DND-41 (cell line): ENCODE results near the gene SLC24A3.

Experiments
- ATAC-seq: fragments of 200-7000 bp; cut with Tn5 transposase; 3 replicates; pipeline ENCODE4 v1.9.1; 2021; ENCODE audit warnings: low read depth; ENCODE audit not compliant: insufficient read depth
- DNase-seq: peaks from one replicate; pipeline ENCODE4 v3.0.0-alpha.2; 2020
- H2AFZ ChIP-seq: 2 replicates; pipeline ENCODE4 v1.6.0; 2012; ENCODE audit warnings: low read depth, low read length
- H3K27ac ChIP-seq: 2 replicates; pipeline ENCODE4 v1.5.1; 2012; ENCODE audit warnings: low read length, inconsistent platforms
- H3K27me3 ChIP-seq: fragments of 200-600 bp; sonication (generic); 2 replicates; pipeline ENCODE4 v1.6.0; 2012; ENCODE audit warnings: low read length, mild to moderate bottlenecking, inconsistent platforms; ENCODE audit not compliant: insufficient read depth, poor library complexity
- H3K36me3 ChIP-seq: 2 replicates; pipeline ENCODE4 v1.5.1; 2012; ENCODE audit warnings: low read length, inconsistent platforms; ENCODE audit not compliant: insufficient read depth
- H3K4me1 ChIP-seq: 2 replicates; pipeline ENCODE4 v1.5.1; 2012; ENCODE audit warnings: mild to moderate bottlenecking, low read length; ENCODE audit not compliant: insufficient read depth
- H3K4me2 ChIP-seq: 2 replicates; pipeline ENCODE4 v1.6.0; 2012; ENCODE audit warnings: mild to moderate bottlenecking, moderate library complexity, low read length, inconsistent platforms; ENCODE audit not compliant: insufficient read depth
- H3K4me3 ChIP-seq, 2 experiments: fragments of 200-600 bp in 1 of 2; shearing (Covaris generic) in 1 of 2; 2 replicates each; pipeline ENCODE4 v1.5.1; 2012 to 2016; ENCODE audit warnings: inconsistent platforms in 2 of 2, low read length in 2 of 2, mild to moderate bottlenecking in 2 of 2, low read depth in 1 of 2, moderate library complexity in 1 of 2
- H3K79me2 ChIP-seq: 2 replicates; pipeline ENCODE4 v1.6.0; 2012; ENCODE audit warnings: low read length, inconsistent platforms; ENCODE audit not compliant: insufficient read depth
- H3K9ac ChIP-seq: 2 replicates; pipeline ENCODE4 v1.6.0; 2012; ENCODE audit warnings: low read depth, mild to moderate bottlenecking, inconsistent platforms, low read length, moderate library complexity
- H3K9me3 ChIP-seq: 2 replicates; pipeline ENCODE4 v1.5.1; 2012; ENCODE audit warnings: low read length, moderate library complexity, mild to moderate bottlenecking, inconsistent platforms; ENCODE audit not compliant: insufficient read depth, severe bottlenecking
- H4K20me1 ChIP-seq: 2 replicates; pipeline ENCODE4 v1.6.0; 2012; ENCODE audit warnings: low read length; ENCODE audit not compliant: insufficient read depth
- EZH2 ChIP-seq: IDR thresholded peaks from 3 replicates; pipeline ENCODE4 v1.6.1; 2012; ENCODE audit warnings: borderline replicate concordance, low read depth, mild to moderate bottlenecking, moderate library complexity, low read length, inconsistent platforms; ENCODE audit not compliant: severe bottlenecking
- TF ChIP-seq, protein P1 (sequence below): IDR thresholded peaks from 2 replicates; pipeline ENCODE4 v1.5.1; 2012; ENCODE audit warnings: borderline replicate concordance, low read length, moderate library complexity, mild to moderate bottlenecking; ENCODE audit not compliant: poor library complexity, severe bottlenecking; ENCODE audit errors: extremely low read depth

SLC24A3 gene

DNA sequence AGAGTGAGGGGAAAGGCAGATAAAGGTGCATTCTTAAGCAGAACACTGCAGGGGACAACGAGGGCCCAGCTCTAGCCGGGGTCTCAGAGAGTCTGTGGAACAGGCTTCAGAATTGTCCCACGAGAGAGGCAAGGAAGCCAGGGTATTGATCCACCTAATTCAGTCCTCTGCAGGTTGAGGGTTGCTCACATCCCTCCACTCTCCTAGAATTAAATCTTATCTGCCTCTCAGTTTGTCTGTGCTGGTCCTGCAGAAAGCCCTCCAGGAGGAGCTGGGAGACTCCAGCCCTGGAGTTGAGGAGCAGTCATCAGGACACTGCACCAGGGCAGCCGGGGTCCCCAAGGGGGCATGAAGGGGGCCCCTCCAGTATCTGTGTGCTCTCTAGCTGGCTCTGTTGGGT is 39.1 kb downstream of the SLC24A3 start:
- no peaks in the 10 kb centered on the region for H3K27me3 ChIP-seq
- ATAC-seq (no peak), DNase-seq (no peak)
- H3K9me3 ChIP-seq, result no peaks in the 10 kb centered on the region
- H3K79me2 ChIP-seq, result no peaks in the 10 kb centered on the region
- no peak overlapping the region for H2AFZ ChIP-seq
- no peak overlapping the region for H3K9ac ChIP-seq
- no peak overlapping the region for H3K4me2 ChIP-seq
- H3K4me1 ChIP-seq, result no peaks in the 10 kb centered on the region
- H4K20me1 ChIP-seq, result no peaks in the 10 kb centered on the region
- H3K36me3 ChIP-seq, result no peaks in the 10 kb centered on the region
- no peak overlapping the region for H3K4me3 ChIP-seq
- TF ChIP-seq EZH2, result no peak
- TF ChIP-seq, protein P1, sequence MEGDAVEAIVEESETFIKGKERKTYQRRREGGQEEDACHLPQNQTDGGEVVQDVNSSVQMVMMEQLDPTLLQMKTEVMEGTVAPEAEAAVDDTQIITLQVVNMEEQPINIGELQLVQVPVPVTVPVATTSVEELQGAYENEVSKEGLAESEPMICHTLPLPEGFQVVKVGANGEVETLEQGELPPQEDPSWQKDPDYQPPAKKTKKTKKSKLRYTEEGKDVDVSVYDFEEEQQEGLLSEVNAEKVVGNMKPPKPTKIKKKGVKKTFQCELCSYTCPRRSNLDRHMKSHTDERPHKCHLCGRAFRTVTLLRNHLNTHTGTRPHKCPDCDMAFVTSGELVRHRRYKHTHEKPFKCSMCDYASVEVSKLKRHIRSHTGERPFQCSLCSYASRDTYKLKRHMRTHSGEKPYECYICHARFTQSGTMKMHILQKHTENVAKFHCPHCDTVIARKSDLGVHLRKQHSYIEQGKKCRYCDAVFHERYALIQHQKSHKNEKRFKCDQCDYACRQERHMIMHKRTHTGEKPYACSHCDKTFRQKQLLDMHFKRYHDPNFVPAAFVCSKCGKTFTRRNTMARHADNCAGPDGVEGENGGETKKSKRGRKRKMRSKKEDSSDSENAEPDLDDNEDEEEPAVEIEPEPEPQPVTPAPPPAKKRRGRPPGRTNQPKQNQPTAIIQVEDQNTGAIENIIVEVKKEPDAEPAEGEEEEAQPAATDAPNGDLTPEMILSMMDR, result no peak
- H3K27ac ChIP-seq, result no peak overlapping the region

DNA sequence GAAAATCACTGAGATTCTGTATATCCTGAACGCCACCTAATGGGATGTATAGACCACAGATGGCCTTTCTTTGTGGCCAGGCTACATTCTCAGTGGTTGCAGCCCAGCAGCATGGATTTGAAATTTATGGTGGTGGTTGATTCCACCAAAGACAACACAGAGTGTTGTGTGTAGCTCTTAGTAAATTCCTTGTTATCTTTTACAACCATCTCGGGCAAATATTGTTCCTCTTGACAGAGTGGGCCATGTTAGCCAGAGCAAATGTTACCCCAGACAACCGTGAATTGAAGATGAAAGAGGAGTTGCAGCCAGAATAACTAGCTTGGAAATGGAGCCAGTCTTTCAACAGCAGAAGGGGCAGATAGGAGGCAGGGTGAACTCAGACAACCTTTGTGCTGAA is 39.5 kb downstream of the SLC24A3 start:
- DNase-seq (no peak), ATAC-seq (no peak)
- Histone ChIP-seq H2AFZ (no peak overlapping the region), H3K9me3 (no peaks in the 10 kb centered on the region), H3K4me1 (no peaks in the 10 kb centered on the region), H3K9ac (no peak overlapping the region), H3K27me3 (no peaks in the 10 kb centered on the region), H3K4me3 (no peak overlapping the region), H3K27ac (no peak overlapping the region), H3K4me2 (no peak overlapping the region), H3K79me2 (no peaks in the 10 kb centered on the region), H4K20me1 (no peaks in the 10 kb centered on the region), H3K36me3 (no peaks in the 10 kb centered on the region)
- TF ChIP-seq EZH2, result no peak
- TF ChIP-seq, protein P1, result no peak

DNA sequence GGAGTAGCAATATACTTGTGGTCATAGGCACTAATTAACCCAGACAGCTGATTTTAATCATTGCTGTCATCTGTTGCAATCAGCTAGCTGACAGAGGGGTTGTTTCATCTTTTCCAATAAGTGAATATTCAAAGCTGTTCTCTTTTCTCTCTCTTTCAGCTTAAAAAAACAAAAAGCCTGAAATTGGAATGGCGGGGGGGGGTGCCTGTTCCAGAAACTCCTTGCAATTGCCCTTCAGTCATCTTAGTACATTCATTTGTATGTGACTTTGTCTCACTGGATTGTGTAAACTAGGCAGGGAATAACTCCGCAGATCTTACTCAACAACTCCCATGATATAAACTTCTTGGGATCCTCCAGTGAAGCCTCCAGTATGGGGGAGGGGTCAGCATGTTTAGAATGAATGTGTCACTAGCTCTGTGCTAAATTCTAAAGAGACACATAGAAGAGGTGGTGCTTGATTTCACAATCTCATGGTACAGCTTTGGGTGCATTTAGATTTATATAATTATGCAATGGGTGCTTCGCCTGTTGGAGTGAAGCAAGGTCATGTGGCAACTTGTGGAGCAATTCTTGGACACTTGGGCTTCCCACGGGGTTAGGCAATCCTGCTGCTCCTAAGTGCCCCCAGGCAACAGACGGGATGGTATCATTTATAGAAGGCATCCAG is 40.1 kb downstream of the SLC24A3 start:
- Histone ChIP-seq H3K27me3 (no peaks in the 10 kb centered on the region), H3K79me2 (no peaks in the 10 kb centered on the region), H3K4me2 (no peak overlapping the region), H3K27ac (no peak overlapping the region), H3K4me1 (no peaks in the 10 kb centered on the region), H3K36me3 (no peaks in the 10 kb centered on the region), H2AFZ (no peak overlapping the region), H3K9me3 (no peaks in the 10 kb centered on the region), H3K4me3 (no peak overlapping the region), H3K9ac (no peak overlapping the region), H4K20me1 (no peaks in the 10 kb centered on the region)
- ATAC-seq, result no peak
- no peak for DNase-seq
- TF ChIP-seq EZH2, result no peak
- TF ChIP-seq, protein P1, result no peak
